Aorta (tissue), 5 donors: ENCODE measurements around the gene FARSA. TPM values are rescaled to one million over a fixed set of nuclear protein-coding genes. Genes with fewer than 3 reads are reported as not detected.
"Not testable (repeated sequence)": the region's sequence is repeated elsewhere in the genome, so short reads cannot be mapped to it uniquely, and the experiment has no call there.

Experiments
- ATAC-seq: fragments of 200-7000 bp; cut with Tn5 transposase; one replicate; pipeline ENCODE4 v1.9.1; 2022; ENCODE audit warnings: moderate library complexity; ENCODE audit not compliant: low FRiP score
- DNase-seq, 2 donors: peaks; one replicate each; pipeline ENCODE4 v3.0.0-alpha.2; 2020
- H3K27ac ChIP-seq, 2 donors: one replicate each; pipeline ENCODE4 v1.5.1; 2013; ENCODE audit warnings: low read length in 2 of 2, mild to moderate bottlenecking in 2 of 2, moderate library complexity in 2 of 2, control low read depth in 1 of 2, inconsistent platforms in 1 of 2, low read depth in 1 of 2
- H3K27me3 ChIP-seq, 2 donors: one replicate each; pipeline ENCODE4 v1.6.1; 2013; ENCODE audit warnings: control low read depth in 1 of 2, low read length in 1 of 2, mild to moderate bottlenecking in 1 of 2, moderate library complexity in 1 of 2; ENCODE audit not compliant: insufficient read depth in 2 of 2, control insufficient read depth in 1 of 2
- H3K36me3 ChIP-seq, 2 donors: one replicate each; pipeline ENCODE4 v1.6.1; 2013; ENCODE audit warnings: control low read depth in 1 of 2, low read length in 1 of 2, mild to moderate bottlenecking in 1 of 2; ENCODE audit not compliant: insufficient read depth in 2 of 2, control insufficient read depth in 1 of 2
- H3K4me1 ChIP-seq, 2 donors: one replicate each; pipeline ENCODE4 v1.6.1; 2013; ENCODE audit warnings: low read length in 2 of 2, control low read depth in 1 of 2, mild to moderate bottlenecking in 1 of 2, moderate library complexity in 1 of 2; ENCODE audit not compliant: insufficient read depth in 2 of 2, control insufficient read depth in 1 of 2
- H3K4me3 ChIP-seq, 2 donors: one replicate each; pipeline ENCODE4 v1.5.1; 2013; ENCODE audit warnings: low read length in 2 of 2, control low read depth in 1 of 2, mild to moderate bottlenecking in 1 of 2
- H3K9me3 ChIP-seq: one replicate; pipeline ENCODE4 v1.6.1; 2013; ENCODE audit warnings: mild to moderate bottlenecking, low read length; ENCODE audit not compliant: control insufficient read depth
- WGBS, 2 donors: extraction: QIAGEN DNeasy Blood & Tissue Kit; methylation state at CpG; one replicate each; pipeline ENCODE4 v1.1.7; 2013; 5-methylcytosine and 5-hydroxymethylcytosine counted together
- intact Hi-C, 2 donors: fragments of 100-400 bp; cut with DNase I; formaldehyde crosslinking; loops; one replicate each; pipeline versions ENCODE4 v1.14.2 to v1.15.0; 2022
- long read RNA-seq, 2 donors: library from polyadenylated mRNA; unstranded; transcript quantifications; one replicate each; pipeline ENCODE4 v2.0.0, GENCODE V29; 2020 to 2021
- polyA plus RNA-seq, 2 donors: library from polyadenylated mRNA; stranded (reverse); fragments of 200-250 nt; gene quantifications; one replicate each; pipeline ENCODE4 v1.2.3, GENCODE V29; 2013
- total RNA-seq, 2 donors: library from RNA; stranded (reverse); fragmentation: NEBNext Ultra II Directional; extraction: Animal tissue kit (Norgen Biotek cat#: 25700); gene quantifications; one replicate each; pipeline ENCODE4 v1.2.1, GENCODE V29; 2021
- donor health status: healthy with polysubstance abuse.
- donor health status: Bipolar disorder and iron deficiency.
- donor health status: DM: no; HTN: no; CAD: no.
- donor health status: DM: no; HTN: no; CAD: no.
- donor health status: DM: yes; HTN: yes; CAD: no.

The FARSA gene
- total RNA-seq, result 10 to 100 TPM; 27.2 to 31.4 TPM
- polyA plus RNA-seq, result 10 to 100 TPM; 19.7 to 23.2 TPM
- long read RNA-seq, donor 1, transcript FARSA-201 (13 exons, 1,814 nt), result major isoform, 169 of 218 reads
- long read RNA-seq, donor 1, partial matches to known transcripts, result 29 of 218 reads
- long read RNA-seq, donor 1, other reads (novel, unspliced or antisense), result 17 of 218 reads
- long read RNA-seq, donor 2, transcript FARSA-201 (13 exons, 1,814 nt), result major isoform, 25 of 41 reads
- long read RNA-seq, donor 2, partial matches to known transcripts, result 9 of 41 reads
- long read RNA-seq, donor 2, other reads (novel, unspliced or antisense), result 6 of 41 reads

DNA sequence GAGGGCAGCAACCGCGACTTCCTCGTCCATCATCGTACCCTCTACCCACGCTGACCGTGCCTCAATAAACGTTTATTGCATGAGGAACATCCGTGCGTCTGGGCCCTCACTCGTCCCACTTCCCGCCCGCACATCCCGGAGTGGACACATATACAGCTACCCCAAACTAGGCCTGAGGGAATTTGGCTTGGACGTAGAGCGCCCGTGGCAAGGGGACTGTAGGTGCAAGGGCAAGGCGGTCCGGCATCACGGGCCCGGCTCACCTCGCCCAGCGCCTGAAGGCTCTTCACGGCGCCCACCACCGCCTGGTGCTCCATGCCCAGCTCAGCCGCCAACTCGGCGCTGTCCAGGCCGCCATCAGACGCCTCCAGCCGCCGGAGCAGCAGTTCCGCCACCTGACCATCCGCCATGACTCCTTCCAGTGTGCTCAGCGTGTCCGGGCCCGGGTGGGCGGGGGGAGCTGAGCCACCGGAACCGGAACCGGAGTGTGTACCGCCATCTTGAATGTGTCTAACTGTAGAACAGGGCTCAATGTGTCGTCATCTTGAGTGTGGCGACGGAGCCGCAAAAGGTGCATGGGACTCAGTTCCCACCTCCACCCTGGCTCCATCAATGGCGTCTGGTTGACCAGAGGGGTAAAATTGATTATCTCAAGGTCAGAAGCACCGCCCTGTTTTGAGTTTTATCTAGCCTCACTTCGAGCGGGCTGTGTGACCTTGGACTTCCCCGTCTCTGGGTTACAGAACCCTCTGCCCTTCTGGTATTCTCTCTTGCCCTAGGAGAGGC lies at the start of gene FARSA:
Gene FARSA (minus strand): TSS at position 425 of the 786 bp plus-strand sequence. CDS start 15 bp downstream, at position 410.
- no peaks in the 10 kb centered on the region for H3K27me3 ChIP-seq
- no peaks in the 10 kb centered on the region for H3K36me3 ChIP-seq
- intact Hi-C loops, result no loop called here
- peak; percentile 85 for ATAC-seq
- peak within 1 kb of the TSS in 1 of 2 donors; percentile 1 for H3K27ac ChIP-seq
- peak; percentile 95 to 96 for DNase-seq
- H3K9me3 ChIP-seq, result no peaks in the 10 kb centered on the region
- WGBS, 2 donors, result 3 to 4% methylated on average over 43 to 51 of the region's 51 CpGs
- no peaks in the 10 kb centered on the region for H3K4me1 ChIP-seq
- peak within 1 kb of the TSS; percentile 14 to 80 for H3K4me3 ChIP-seq

- Histone ChIP-seq H3K36me3 (no peaks in the 10 kb centered on the region), H3K27ac (no peak overlapping the region), H3K9me3 (no peaks in the 10 kb centered on the region), H3K4me1 (no peaks in the 10 kb centered on the region), H3K4me3 (no peak overlapping the region), H3K27me3 (no peaks in the 10 kb centered on the region)
- ATAC-seq, result no peak
- 56 to 58% methylated on average over 10 of the region's 10 CpGs for WGBS, 2 donors
- DNase-seq, result no peak
- intact Hi-C loops, result loop anchor here in 1 of 2 donors (1.0 kb wide), 1 partner anchor 110 kb away; no protein-coding TSS in a partner anchor
Observed at GRCh38 chr19:12983091-12983490, 49.6 kb upstream of the FARSA start.

GRCh38 chr19:12982648-12983047 lies 49.1 kb upstream of the FARSA start:
- 89 to 90% methylated on average over 6 of the region's 6 CpGs for WGBS, 2 donors
- no peaks in the 10 kb centered on the region for H3K36me3 ChIP-seq
- H3K4me3 ChIP-seq, result no peak overlapping the region
- no peak overlapping the region for H3K27ac ChIP-seq
- ATAC-seq, result no peak
- H3K9me3 ChIP-seq, result no peaks in the 10 kb centered on the region
- intact Hi-C loops, result loop anchor here in 1 of 2 donors (1.0 kb wide), 1 partner anchor 111 kb away; no protein-coding TSS in a partner anchor
- no peaks in the 10 kb centered on the region for H3K4me1 ChIP-seq
- H3K27me3 ChIP-seq, result no peaks in the 10 kb centered on the region
- DNase-seq, result no peak

DNA sequence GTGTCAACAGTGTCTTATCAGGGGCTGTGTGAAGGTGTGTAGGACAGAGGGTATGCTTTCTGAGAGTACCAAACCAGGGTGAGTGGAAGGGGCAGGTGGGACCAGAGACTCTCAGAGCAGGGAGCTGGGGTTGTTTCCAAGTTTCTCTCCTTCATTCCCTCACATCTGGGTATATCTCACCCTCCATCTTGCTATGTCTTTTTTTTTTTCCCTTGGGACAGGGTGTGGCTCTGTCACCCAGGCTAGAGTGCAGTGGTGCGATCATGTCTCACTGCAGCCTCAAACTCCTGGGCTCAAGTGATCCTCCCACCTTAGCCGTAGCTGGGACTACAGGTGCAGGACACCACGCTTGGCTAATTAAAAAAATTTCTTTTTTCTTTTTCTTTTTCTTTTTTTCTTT lies 46.5 kb upstream of the FARSA start:
- H3K4me3 ChIP-seq, result no peak overlapping the region
- ATAC-seq (no peak), DNase-seq (no peak)
- no peaks in the 10 kb centered on the region for H3K36me3 ChIP-seq
- intact Hi-C loops, result loop anchor here (2.0 to 10.0 kb wide), 4 partner anchors 115 to 605 kb away; no protein-coding TSS in a partner anchor
- H3K27ac ChIP-seq, result no peak overlapping the region
- no peaks in the 10 kb centered on the region for H3K4me1 ChIP-seq
- no peaks in the 10 kb centered on the region for H3K9me3 ChIP-seq
- WGBS, 2 donors, result 92 to 96% methylated on average over 3 of the region's 3 CpGs
- no peaks in the 10 kb centered on the region for H3K27me3 ChIP-seq

DNA sequence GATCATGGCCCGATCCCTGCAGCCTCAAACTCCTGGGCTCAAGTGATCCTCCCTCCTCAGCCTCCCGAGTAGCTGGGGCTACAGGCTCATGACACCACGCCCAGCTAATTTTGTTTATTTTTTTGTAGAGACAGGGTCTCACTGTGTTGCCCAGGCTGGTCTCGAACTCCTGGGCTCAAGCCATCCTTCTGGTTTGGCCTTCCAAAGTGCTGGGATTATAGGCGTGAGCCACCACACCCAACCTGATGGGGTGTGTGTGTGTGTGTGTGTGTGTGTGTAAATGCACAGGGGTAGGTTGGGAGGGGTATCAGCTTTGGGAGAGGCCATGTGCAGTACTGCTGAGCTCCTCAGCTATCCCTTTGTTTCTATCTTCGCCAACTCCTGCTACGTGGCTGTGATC lies 42.6 kb upstream of the FARSA start:
- 81 to 86% methylated on average over 7 of the region's 7 CpGs for WGBS, 2 donors
- ATAC-seq, H3K27me3 ChIP-seq, H3K4me3 ChIP-seq, H3K27ac ChIP-seq, H3K36me3 ChIP-seq, H3K4me1 ChIP-seq, DNase-seq, H3K9me3 ChIP-seq: not testable (repeated sequence)
- intact Hi-C loops, result loop anchor here (5.0 to 10.0 kb wide), 2 partner anchors 291 to 609 kb away; no protein-coding TSS in a partner anchor

DNA sequence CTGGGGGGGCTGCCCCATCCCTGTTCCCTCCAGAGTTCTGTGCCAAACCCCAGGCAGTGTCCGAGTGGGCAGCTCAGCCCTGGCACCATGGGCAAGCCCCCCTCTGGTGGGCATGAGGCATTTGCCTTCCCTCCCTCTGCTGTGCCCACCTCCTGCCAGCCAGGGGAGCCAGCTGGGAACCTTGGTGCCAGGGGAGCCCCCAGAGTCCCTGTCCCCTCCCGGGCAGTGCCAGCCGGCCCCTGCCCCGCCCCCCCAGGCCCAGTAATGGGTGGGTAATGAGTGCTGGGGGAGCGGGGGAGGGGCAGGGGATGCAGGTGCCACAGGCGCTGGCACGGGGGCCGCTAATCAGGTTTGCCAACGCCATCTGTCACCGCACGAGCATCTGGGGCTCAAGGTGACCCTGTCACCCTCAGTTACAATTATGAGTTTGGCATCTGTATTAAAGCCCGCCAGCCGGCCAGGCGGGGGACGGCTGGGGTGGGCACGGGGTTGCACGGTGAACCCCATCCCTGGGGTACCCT lies 41.8 kb upstream of the FARSA start:
- DNase-seq, result no peak
- H3K36me3 ChIP-seq, result no peaks in the 10 kb centered on the region
- intact Hi-C loops, result loop anchor here (5.0 to 10.0 kb wide), 2 partner anchors 292 to 610 kb away; no protein-coding TSS in a partner anchor
- no peaks in the 10 kb centered on the region for H3K9me3 ChIP-seq
- ATAC-seq, result no peak
- no peak overlapping the region for H3K4me3 ChIP-seq
- no peaks in the 10 kb centered on the region for H3K4me1 ChIP-seq
- WGBS, 2 donors, result 72 to 73% methylated on average over 14 to 17 of the region's 17 CpGs
- no peaks in the 10 kb centered on the region for H3K27me3 ChIP-seq
- H3K27ac ChIP-seq, result no peak overlapping the region

- DNase-seq (no peak), ATAC-seq (no peak)
- no peak overlapping the region for H3K27ac ChIP-seq
- no peak overlapping the region for H3K4me3 ChIP-seq
- no peaks in the 10 kb centered on the region for H3K36me3 ChIP-seq
- intact Hi-C loops, result loop anchor here (5.0 to 10.0 kb wide), 2 partner anchors 293 to 610 kb away; no protein-coding TSS in a partner anchor
- no peaks in the 10 kb centered on the region for H3K4me1 ChIP-seq
- WGBS, 2 donors, result 82 to 83% methylated on average over 18 to 19 of the region's 19 CpGs
- no peaks in the 10 kb centered on the region for H3K9me3 ChIP-seq
- H3K27me3 ChIP-seq, result no peaks in the 10 kb centered on the region
Observed at GRCh38 chr19:12974301-12975220, 41.0 kb upstream of the FARSA start.

DNA sequence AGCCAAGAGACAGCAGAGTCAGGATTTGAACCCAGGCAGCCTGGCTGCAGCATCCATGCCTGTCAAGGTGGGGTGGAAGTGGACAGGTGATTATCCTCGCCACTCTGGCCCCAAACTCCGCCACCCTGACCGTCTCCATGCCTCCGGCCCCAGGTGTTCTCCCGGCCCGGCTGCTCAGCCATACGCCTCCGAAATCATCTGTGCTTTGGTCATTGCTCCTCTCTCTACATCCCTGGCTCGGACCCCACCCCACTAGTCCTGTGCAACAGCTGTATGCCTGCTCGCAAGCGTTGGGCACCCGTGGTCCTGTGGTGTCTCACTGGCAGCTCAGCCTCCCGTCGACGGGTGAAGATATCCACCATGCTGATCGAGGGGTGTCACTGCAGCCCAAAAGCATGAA lies 39.7 kb upstream of the FARSA start:
- no peaks in the 10 kb centered on the region for H3K27me3 ChIP-seq
- no peak overlapping the region for H3K4me3 ChIP-seq
- H3K9me3 ChIP-seq, result no peaks in the 10 kb centered on the region
- H3K36me3 ChIP-seq, result no peaks in the 10 kb centered on the region
- intact Hi-C loops, result loop anchor here (10.0 kb wide), 1 partner anchor 612 kb away; no protein-coding TSS in a partner anchor
- ATAC-seq, result no peak
- no peaks in the 10 kb centered on the region for H3K4me1 ChIP-seq
- WGBS, 2 donors, result 91% methylated on average over 16 of the region's 16 CpGs
- DNase-seq, result no peak
- no peak overlapping the region for H3K27ac ChIP-seq
